SK-N-MC (cell line): ENCODE results near the gene HLCS.

Experiments
- DNase-seq: peaks from one replicate; pipeline ENCODE4 v3.0.0-alpha.2; 2011; ENCODE audit warnings: low read depth, low spot score
- H3K27ac ChIP-seq: fragments of 200-600 bp; sonication (generic); 2 replicates; pipeline ENCODE4 v1.5.1; 2016; ENCODE audit warnings: mixed run types
- H3K36me3 ChIP-seq: fragments of 200-600 bp; sonication (generic); 2 replicates; pipeline ENCODE4 v1.6.1; 2017; ENCODE audit warnings: antibody characterized with exemption, low read length, mixed read lengths; ENCODE audit not compliant: insufficient read depth
- H3K4me3 ChIP-seq: fragments of 200-600 bp; sonication (generic); 2 replicates; pipeline ENCODE4 v1.5.1; 2016
- H3K9ac ChIP-seq: fragments of 200-600 bp; sonication (generic); 2 replicates; pipeline ENCODE4 v1.8.0; 2017; ENCODE audit warnings: mixed run types, mixed read lengths; ENCODE audit not compliant: insufficient read length
- H3K9me3 ChIP-seq: fragments of 200-600 bp; sonication (generic); 2 replicates; pipeline ENCODE4 v1.6.1; 2017; ENCODE audit warnings: low read depth, mild to moderate bottlenecking, antibody characterized with exemption, low read length, moderate library complexity, mixed read lengths
- EZH2 ChIP-seq: fragments of 200-600 bp; sonication (generic); IDR thresholded peaks from one replicate; pipeline ENCODE4 v1.6.1; 2017; ENCODE audit warnings: antibody characterized with exemption
- FOXP2 ChIP-seq: optimal IDR thresholded peaks from 2 replicates; pipeline ENCODE3; 2011; ENCODE audit warnings: mild to moderate bottlenecking, moderate library complexity; ENCODE audit not compliant: insufficient read depth; ENCODE audit errors: extremely low read length, control extremely low read depth
- POLR2AphosphoS5 ChIP-seq: IDR thresholded peaks from 2 replicates; pipeline ENCODE4 v1.6.1; 2012; ENCODE audit warnings: mild to moderate bottlenecking, low read depth, low read length, borderline replicate concordance

HLCS gene

DNA sequence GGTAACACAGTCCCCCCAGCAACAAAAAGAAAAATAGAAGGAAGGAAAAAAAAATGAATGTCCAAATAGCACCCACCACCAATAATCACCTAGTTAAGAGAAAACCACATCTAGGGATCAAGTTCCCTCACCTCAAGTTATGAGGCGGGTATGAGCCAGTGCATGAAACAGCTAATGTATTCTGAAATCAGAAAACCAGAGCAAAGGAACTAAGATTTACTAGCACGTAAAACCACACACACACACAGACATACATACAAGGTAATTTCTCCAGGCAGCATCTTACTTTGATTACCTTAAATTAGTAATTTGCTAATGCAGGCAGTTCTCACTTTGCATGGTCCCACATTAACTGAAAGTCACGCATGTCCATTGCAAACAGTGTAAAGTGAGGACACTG, 109.8 kb downstream of the HLCS start:
- no peaks in the 10 kb centered on the region for H3K9me3 ChIP-seq
- H3K36me3 ChIP-seq: no peaks in the 10 kb centered on the region
- no peak for DNase-seq
- no peak overlapping the region for H3K9ac ChIP-seq
- H3K4me3 ChIP-seq: no peak overlapping the region
- no peak overlapping the region for H3K27ac ChIP-seq
- TF ChIP-seq FOXP2 (no peak), EZH2 (no peak), POLR2AphosphoS5 (no peak)

DNA sequence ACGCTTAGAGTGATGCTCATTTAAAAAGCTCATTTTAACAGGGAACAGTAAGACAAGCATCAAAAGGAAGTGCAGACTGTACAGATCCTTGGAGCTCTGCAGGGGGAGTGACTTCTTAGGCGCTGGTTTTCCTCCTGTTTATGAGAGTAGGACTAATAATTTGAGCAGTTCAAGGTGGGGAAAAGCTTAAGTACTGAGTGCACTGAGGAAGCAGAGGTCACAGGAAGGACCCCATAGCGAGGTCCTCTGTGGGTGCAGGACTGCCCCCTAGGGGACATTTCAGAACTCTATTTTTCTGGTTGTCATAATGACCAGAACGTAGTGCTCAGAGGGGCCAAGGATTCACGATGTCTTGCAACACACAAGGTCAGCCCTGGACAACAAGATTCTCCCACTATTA, 112.1 kb downstream of the HLCS start:
- no peak for DNase-seq
- Histone ChIP-seq H3K9ac (no peak overlapping the region), H3K27ac (no peak overlapping the region), H3K9me3 (no peaks in the 10 kb centered on the region), H3K4me3 (no peak overlapping the region), H3K36me3 (no peaks in the 10 kb centered on the region)
- TF ChIP-seq EZH2 (no peak), POLR2AphosphoS5 (no peak), FOXP2 (no peak)

DNA sequence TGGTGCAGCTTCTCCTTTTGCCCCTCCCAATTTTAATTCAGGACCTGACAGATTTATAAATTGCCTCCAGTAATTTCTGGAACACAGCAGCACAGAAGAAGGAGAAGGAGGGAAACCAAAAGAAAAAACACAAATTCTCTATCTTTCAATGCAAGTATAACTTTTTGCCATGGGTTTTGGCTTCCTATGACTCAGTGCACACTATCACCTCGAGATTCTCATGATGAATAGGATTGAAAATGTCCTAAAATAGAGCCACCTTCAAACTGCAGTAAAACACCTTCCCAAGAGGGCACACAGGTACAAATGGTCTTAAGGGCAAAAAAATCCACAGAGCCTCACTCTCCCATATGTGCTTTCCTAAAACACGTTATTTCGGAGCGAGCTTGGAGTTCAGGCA, 113.6 kb downstream of the HLCS start:
- DNase-seq: no peak
- Histone ChIP-seq H3K27ac (no peak overlapping the region), H3K9me3 (no peaks in the 10 kb centered on the region), H3K4me3 (no peak overlapping the region), H3K36me3 (no peaks in the 10 kb centered on the region), H3K9ac (no peak overlapping the region)
- TF ChIP-seq EZH2: no peak
- no peak for TF ChIP-seq POLR2AphosphoS5
- TF ChIP-seq FOXP2: no peak

DNA sequence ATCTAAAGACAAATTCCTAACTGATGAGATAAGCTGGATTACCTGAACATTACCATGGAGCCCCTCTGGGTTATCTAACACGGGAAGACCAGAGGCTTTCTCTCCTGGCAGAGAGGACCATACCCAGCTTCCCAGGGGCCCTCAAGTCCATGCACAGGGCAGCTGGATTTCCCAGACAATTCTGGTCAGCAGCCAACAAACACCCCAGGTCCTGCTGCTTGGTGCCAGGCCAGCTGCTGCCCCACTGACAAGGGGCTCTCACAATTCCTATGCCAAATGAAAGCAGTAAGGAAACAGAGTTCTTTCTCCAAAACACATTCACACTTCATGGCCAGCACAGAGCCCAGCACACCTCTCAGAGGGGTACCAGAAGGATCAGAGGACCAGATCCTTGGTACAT, 114.2 kb downstream of the HLCS start:
- Histone ChIP-seq H3K9ac (no peak overlapping the region), H3K36me3 (no peaks in the 10 kb centered on the region), H3K4me3 (no peak overlapping the region), H3K27ac (no peak overlapping the region), H3K9me3 (no peaks in the 10 kb centered on the region)
- TF ChIP-seq FOXP2 (no peak), POLR2AphosphoS5 (no peak), EZH2 (no peak)
- no peak for DNase-seq

DNA sequence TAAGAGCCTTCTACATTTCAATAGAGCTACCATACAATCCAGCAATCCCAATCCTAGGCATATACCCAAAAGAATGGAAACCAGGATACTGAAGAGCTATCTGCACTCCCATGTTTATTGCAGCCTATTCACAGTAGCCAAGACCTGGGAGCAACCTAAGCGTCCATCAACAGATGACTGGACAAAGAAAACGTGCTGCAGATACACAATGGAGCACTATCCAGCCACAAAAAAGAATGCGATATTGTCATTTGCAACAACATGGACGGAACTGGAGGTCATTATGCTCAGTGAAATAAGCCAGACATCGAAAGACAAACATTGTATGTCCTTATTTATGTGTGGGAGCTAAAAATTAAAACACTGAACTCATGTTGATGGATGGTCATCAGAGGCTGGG, 115.3 kb downstream of the HLCS start:
- Histone ChIP-seq H3K9me3 (no peaks in the 10 kb centered on the region), H3K9ac (no peak overlapping the region), H3K27ac (no peak overlapping the region), H3K4me3 (no peak overlapping the region), H3K36me3 (no peaks in the 10 kb centered on the region)
- TF ChIP-seq POLR2AphosphoS5 (no peak), EZH2 (no peak), FOXP2 (no peak)
- DNase-seq: no peak

DNA sequence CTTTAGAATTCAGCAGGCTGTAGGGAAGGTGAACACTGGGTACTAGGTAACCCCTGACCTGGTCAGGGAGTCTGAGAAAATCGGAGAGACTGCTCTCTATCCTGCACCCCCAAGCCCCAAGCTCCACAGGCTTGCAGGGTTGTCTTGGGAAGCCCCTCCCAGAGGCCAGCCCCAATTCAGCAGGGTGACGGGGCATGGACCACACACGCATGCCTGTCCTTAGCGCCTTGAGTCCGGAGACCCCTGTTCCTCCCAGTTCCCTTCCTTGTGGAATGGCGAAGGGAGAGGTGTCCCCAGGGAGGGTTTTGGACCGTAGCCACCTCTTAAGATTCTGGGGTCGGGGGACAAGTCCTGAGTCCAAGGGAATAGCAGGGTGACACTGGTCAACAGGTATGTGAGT, 116.1 kb downstream of the HLCS start:
- no peaks in the 10 kb centered on the region for H3K36me3 ChIP-seq
- H3K4me3 ChIP-seq: no peak overlapping the region
- H3K9ac ChIP-seq: no peak overlapping the region
- no peak for DNase-seq
- H3K27ac ChIP-seq: no peak overlapping the region
- TF ChIP-seq EZH2 (no peak), POLR2AphosphoS5 (no peak), FOXP2 (no peak)
- no peaks in the 10 kb centered on the region for H3K9me3 ChIP-seq

DNA sequence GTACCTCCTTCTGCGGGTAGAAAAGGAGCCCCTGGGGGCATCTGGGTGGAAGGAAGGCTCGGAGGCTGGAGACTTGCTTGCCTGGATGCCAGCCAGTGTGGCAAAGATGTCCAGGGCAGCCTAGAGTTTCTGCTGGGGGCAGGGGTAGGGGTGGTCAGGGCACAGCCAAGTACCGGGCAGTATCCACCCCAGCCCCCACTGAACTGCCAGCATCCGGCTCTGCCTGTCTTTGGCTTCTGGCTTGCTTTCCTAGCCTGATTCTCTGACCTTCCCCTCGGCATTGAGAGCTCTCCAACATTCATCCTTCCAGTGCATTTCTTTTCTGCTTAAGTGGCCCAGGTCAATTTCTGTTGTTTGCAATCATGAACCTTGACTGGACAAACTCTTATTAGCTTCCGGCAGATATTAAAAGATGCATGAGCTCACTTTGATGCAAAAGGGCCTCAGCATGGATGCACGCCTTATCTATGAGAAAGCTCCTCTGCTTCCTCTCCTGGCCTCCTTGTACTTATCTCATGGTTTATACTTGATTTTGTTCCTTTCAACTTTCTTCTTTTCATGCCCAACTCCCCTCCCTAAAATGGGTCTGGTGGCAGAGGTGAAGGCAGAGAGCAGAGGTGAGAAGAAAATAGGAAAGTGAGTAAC, 116.9 kb downstream of the HLCS start:
- no peak for DNase-seq
- H3K36me3 ChIP-seq: no peaks in the 10 kb centered on the region
- H3K27ac ChIP-seq: no peak overlapping the region
- H3K4me3 ChIP-seq: no peak overlapping the region
- H3K9ac ChIP-seq: no peak overlapping the region
- TF ChIP-seq POLR2AphosphoS5 (no peak), FOXP2 (no peak), EZH2 (no peak)
- H3K9me3 ChIP-seq: no peaks in the 10 kb centered on the region

DNA sequence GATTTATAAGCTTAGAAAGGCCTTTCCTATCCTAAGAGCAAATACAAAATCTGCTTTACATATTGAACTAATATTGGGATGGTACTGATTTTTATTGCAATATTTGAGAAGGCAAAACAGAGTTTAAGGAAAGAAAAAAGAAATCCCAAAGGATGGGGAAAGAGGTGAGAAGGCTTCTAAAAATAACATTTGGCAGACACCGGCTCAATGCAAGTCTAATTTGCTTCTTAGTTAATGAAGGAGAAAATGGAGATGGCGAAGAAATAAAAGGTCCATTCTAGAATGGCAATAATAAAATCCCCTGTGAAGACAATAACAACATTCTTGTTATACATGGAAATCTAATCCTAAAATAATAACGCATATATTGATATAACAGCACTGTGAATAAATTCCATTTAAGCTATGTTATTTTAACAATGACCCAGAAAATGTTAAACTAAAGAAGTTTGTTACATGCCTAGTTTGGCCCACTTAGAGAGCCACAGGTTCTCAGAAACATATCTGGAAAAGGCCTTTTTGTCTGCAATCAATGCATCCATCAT, 117.7 kb downstream of the HLCS start:
- Histone ChIP-seq H3K9me3 (no peaks in the 10 kb centered on the region), H3K27ac (no peak overlapping the region), H3K9ac (no peak overlapping the region), H3K4me3 (no peak overlapping the region), H3K36me3 (no peaks in the 10 kb centered on the region)
- DNase-seq: no peak
- TF ChIP-seq POLR2AphosphoS5 (no peak), EZH2 (no peak), FOXP2 (no peak)

DNA sequence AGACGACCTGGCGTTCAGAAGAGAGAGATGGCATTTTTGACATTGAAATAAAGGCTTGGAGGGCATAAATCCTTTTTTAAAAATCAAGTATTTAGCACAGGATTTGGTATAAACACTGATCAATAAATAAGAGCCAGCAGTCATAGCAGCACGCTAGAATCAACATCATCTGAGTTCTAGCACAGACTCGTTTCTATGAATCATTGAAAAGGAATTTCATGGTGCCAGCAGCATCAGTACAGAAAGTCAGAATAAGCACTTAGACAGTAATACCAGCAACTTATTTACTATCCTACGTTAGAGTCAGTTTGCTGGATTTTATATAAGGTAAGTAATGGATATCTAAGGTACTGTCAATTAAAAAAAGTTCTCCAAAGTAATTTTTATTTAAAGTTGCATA, 119.3 kb downstream of the HLCS start:
- TF ChIP-seq FOXP2 (no peak), EZH2 (no peak), POLR2AphosphoS5 (no peak)
- H3K27ac ChIP-seq: peak overlapping the region; percentile 43; the same call in 1 of the 2 replicates
- no peaks in the 10 kb centered on the region for H3K36me3 ChIP-seq
- peak overlapping the region; percentile 17 for H3K4me3 ChIP-seq
- H3K9me3 ChIP-seq: no peaks in the 10 kb centered on the region
- no peak overlapping the region for H3K9ac ChIP-seq
- DNase-seq: no peak
